ENCODE data around the gene RHO. TPM values are rescaled to one million over a fixed set of nuclear protein-coding genes. Genes with fewer than 3 reads are reported as not detected.

The RHO gene
- total RNA-seq, 3 donors from 2014 or later, result not detected

- H3K9me3 ChIP-seq, result no peaks in the 10 kb centered on the region
- no peaks in the 10 kb centered on the region for H3K36me3 ChIP-seq (ENCODE audit: low read depth)
- no peak for DNase-seq
- no peak overlapping the region for H3K4me3 ChIP-seq
- H3K4me1 ChIP-seq (ENCODE audit: low read depth), result no peaks in the 10 kb centered on the region
- no peak for TF ChIP-seq CTCF (IDR thresholded peaks at IDR 0.05)
- intact Hi-C loops (cut with DNase I, micrococcal nuclease), result no loop called here
- ATAC-seq, result no peak
Observed at GRCh38 chr3:129533406-129533805, 5.0 kb downstream of the RHO start.

GRCh38 chr3:129534428-129535027, 6.1 kb downstream of the RHO start:
- H3K4me3 ChIP-seq, result no peak overlapping the region
- no peak for TF ChIP-seq CTCF (IDR thresholded peaks at IDR 0.05)
- H3K9me3 ChIP-seq, result no peaks in the 10 kb centered on the region
- DNase-seq, result no peak
- intact Hi-C loops (cut with DNase I, micrococcal nuclease), result no loop called here
- no peaks in the 10 kb centered on the region for H3K36me3 ChIP-seq (ENCODE audit: low read depth)
- no peak for ATAC-seq
- H3K4me1 ChIP-seq (ENCODE audit: low read depth), result no peaks in the 10 kb centered on the region

- Histone ChIP-seq H3K9me3 (no peaks in the 10 kb centered on the region), H3K4me1 (ENCODE audit: low read depth) (no peaks in the 10 kb centered on the region), H3K4me3 (no peak overlapping the region), H3K36me3 (ENCODE audit: low read depth) (no peaks in the 10 kb centered on the region)
- no peak for ATAC-seq
- intact Hi-C loops (cut with DNase I, micrococcal nuclease), result no loop called here
- TF ChIP-seq CTCF (IDR thresholded peaks at IDR 0.05), result no peak
- no peak for DNase-seq
Observed at GRCh38 chr3:129535075-129535474, 6.6 kb downstream of the RHO start.

GRCh38 chr3:129536374-129536667, 7.9 kb downstream of the RHO start:
- ATAC-seq, result no peak
- no peaks in the 10 kb centered on the region for H3K36me3 ChIP-seq (ENCODE audit: low read depth)
- intact Hi-C loops (cut with DNase I, micrococcal nuclease), result no loop called here
- no peaks in the 10 kb centered on the region for H3K9me3 ChIP-seq
- no peak overlapping the region for H3K4me3 ChIP-seq
- H3K4me1 ChIP-seq (ENCODE audit: low read depth), result no peaks in the 10 kb centered on the region
- no peak for TF ChIP-seq CTCF (IDR thresholded peaks at IDR 0.05)
- DNase-seq, result no peak

GRCh38 chr3:129536804-129537203, 8.4 kb downstream of the RHO start:
- H3K4me3 ChIP-seq, result no peak overlapping the region
- TF ChIP-seq CTCF (IDR thresholded peaks at IDR 0.05), result no peak
- no peaks in the 10 kb centered on the region for H3K4me1 ChIP-seq (ENCODE audit: low read depth)
- DNase-seq (no peak), ATAC-seq (no peak)
- H3K9me3 ChIP-seq, result no peaks in the 10 kb centered on the region
- H3K36me3 ChIP-seq (ENCODE audit: low read depth), result no peaks in the 10 kb centered on the region
- intact Hi-C loops (cut with DNase I, micrococcal nuclease), result no loop called here

- Histone ChIP-seq H3K36me3 (ENCODE audit: low read depth) (no peaks in the 10 kb centered on the region), H3K9me3 (no peaks in the 10 kb centered on the region), H3K4me1 (ENCODE audit: low read depth) (no peaks in the 10 kb centered on the region), H3K4me3 (no peak overlapping the region)
- ATAC-seq (no peak), DNase-seq (no peak)
- intact Hi-C loops (cut with DNase I, micrococcal nuclease), result no loop called here
- TF ChIP-seq CTCF (IDR thresholded peaks at IDR 0.05), result no peak
Observed at GRCh38 chr3:129539206-129539605, 10.8 kb downstream of the RHO start.

Measured in mucosa of descending colon (tissue), 3 donors.